Measurements from ENCODE around the gene CACNG1.
"Not testable (repeated sequence)": the region's sequence is repeated elsewhere in the genome, so short reads cannot be mapped to it uniquely, and the experiment has no call there.

Gene CACNG1

DNA sequence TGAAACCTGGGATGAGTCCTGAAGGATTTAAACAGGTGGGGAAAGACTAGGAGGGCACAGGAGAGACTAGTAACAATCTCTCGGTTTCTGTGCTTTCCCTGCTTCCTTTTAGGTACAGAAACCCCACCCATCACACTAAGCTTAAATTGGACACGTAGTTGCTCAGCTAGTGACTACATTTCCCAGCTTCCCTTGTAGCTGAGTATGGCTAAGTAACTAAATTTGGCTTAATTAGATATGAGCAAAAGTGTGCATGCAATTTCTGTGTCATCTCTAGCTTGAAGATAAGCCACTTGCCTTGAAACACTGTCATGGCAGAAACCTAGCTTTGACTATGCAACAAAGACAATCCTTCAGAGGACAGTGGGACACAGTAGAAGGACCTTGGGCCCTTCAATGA, 36.5 kb downstream of the CACNG1 start:
- DNase-seq (ENCODE audit: low read depth) = no peak

DNA sequence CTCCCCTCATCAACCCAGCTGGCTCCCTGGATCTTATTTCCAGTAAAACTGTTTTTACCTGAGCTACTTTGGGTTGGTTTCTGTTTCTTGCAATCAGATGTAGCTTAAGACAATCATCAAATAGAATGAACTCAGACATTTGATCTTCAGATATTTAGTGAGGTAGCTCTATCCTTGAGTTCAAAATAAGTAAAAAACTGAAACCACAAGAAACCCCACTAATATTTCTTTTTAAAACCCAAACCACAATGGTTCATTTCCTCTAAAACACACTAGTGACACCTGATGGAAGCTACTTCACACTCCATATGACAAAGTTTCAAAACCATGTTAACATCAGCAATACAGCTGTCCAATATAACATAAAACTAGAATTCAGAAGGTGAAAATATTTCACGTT, 37.8 kb downstream of the CACNG1 start:
- DNase-seq (ENCODE audit: low read depth) = no peak

DNA sequence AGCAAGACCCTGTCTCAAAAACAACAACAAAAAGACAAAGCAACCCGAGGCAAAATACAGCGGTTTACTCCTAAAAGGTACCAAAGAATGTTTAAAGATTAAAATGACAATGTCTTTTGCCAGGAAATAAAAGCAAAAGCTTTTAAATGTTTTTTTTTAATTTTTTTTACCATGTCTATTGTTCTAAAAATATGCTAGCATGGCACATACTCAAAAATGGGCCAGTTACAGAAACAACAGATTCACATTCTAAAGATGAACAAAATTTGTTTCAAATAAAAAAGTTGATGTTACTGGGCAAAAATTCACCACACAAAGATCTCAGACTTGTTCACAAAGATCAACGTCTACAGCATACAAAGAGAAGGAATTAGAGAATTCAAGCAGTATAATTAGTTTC, 41.1 kb downstream of the CACNG1 start:
- DNase-seq (ENCODE audit: low read depth) = no peak

DNA sequence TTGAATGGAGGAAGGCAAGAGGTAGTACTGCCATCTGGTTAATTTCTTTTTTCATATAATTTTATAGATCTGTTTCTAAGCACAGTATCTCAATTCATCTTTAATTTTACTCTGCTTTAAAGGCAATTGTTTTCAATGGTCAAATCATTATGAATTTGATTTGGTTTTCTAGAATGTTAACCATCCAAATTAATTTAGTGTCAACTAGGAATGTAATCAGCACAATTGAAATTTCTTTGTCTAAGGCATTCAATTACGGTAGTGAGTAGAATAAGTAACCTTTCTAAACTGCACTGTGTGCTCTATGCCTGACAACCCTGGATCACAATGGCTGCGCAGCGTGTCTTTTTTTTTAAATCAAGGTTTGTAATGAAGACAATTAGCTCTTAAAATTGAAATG, 44.3 kb downstream of the CACNG1 start:
- no peak for DNase-seq (ENCODE audit: low read depth)

DNA sequence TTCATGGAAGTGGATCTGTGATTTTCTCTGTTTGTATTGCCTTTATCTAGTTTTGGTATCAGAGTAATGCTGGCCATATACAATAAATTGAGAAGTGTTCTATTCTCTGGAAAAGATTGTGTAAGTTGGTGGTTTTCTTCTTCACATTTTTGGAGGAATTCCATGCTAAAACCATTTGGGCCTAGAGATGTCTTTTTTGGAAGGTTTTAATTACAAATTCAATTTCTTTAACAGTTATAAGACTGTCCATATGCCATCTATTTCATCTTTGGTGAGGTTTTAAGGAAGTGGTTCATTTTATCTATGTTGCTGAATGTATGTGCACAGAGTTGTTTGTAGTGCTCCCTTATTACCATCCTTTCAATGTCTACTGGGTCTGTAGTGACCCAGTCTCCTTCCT, 46.0 kb downstream of the CACNG1 start:
- no peak for DNase-seq (ENCODE audit: low read depth)

DNA sequence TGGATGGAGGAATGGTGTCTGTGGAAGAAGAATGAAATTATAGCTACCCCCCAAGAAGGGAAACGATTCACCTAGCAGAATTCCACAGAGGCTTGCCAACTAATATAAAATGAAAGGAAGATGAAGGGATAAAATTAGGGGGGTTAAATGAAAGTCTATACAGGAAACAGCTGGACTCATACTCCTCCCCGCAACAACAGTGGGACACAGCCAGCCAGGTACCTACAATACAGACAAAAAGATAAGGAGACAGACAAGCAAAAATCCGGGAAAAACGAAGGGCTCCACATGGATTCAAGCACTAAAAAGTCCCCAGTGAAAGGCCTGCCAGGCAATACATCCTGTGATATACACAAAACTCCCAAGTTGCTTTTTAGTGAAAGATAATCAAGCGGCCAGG, 47.9 kb downstream of the CACNG1 start:
- no peak for DNase-seq (ENCODE audit: low read depth)

DNA sequence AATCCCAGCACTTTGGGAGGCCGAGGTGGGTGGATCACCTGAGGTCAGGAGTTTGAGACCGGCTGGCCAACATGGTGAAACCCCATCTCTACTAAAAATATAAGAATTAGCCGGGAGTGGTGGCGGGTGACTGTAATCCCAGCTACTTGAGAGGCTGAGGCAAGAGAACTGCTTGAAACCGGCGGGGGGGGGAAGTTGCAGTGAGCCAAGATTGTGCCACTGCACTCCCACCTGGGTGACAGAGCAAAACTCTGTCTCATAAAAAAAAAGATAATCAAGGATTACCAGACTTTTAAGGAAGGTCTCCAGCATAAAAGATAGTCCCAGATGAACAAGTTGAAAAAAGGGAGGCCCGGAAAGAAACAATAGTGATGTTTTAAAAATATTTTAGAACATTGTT, 48.4 kb downstream of the CACNG1 start:
- not testable (repeated sequence) for DNase-seq (ENCODE audit: low read depth)

DNA sequence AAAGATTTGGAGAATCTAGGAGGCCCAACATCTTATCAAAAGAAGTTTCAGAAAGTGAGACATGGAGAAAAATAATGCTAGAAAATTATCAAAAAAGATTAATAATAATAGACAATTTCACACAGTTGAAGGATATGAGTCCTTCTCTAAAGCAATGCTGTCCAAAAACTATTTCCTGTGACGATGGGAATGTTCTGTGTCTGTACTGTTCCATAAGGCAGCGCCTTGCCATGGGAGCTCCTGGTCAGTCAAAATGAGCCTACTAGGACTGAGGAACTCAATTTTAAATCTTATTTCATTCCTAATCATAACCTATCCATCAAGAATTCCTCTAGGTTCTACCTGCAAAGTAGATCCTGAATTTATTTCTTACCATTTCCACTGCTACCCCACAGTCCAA, 49.0 kb downstream of the CACNG1 start:
- DNase-seq (ENCODE audit: low read depth) = no peak

DNA sequence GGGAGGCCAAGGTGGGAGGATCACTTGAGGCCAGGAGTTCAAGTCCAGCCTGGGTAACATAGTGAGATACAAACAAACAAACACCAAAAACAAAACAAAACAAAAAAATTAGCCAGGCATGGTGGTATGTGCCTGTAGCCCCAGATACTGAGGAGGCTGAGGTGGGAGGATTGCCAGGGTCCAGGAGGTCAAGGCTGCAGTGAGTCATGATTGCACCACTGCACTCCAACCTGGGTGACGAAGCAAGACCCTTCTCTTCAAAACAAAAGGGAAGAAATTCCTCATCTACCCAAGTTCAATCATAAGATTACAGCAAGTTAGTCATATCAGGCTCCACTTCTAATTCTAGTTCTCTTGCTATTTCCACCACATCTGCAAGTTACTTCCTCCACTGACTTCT, 50.9 kb downstream of the CACNG1 start:
- DNase-seq (ENCODE audit: low read depth) = peak; percentile 59

DNA sequence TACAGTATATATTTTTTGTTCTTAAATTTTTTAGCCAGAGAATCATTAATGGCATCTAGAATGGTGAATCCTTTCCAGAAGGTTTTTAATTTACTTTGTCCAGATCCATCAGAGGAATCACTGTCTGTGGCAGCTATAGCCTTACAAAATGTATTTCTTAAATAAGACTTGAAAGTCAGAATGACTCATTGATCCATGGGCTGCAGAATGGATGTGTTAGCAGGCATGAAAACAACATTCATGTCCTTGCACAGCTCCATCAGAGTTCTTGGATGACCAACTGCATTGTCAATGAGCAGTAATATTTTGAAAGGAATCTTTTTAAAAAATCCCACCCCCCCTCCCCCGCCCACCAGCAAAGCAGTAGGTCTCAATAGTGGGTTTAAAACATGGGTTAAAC, 51.4 kb downstream of the CACNG1 start:
- peak; percentile 38 for DNase-seq (ENCODE audit: low read depth)

DNA sequence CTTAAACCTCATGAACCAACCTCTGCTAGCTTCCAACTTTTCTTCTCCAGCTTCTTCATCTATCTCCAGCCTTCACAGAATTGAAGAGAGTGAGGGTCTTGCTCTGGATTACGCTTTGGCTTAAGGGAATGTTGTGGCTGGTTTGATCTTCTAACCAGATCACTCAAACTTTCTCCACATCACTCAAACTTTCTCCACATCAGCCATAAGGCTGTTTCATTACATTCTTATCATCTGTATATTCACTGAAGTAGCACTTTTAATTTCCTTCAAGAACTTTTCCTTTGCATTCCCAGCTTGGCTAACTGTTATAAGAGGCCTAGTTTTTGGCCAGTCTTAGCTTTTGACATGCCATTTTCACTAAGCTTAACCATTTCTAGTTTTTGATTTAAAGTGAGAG, 52.3 kb downstream of the CACNG1 start:
- no peak for DNase-seq (ENCODE audit: low read depth)

DNA sequence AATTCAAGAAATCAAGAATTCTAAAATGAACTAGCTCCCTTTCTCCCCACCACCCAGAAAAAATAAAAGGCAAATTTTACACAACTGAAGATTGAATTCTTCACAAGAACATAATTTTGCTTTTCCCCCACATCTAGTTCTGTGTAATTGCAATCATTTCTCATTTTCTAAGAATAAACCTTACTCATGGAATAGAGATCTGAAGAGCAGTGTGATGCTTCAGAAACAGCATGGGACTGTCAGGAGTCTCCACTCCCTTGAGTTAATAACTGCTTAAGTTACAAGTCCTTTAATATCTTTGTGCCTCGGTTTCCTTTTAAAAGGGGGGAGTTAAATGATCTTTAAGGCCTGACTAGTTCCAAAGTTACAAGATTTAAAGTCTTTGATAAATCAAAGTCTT, 53.7 kb downstream of the CACNG1 start:
- no peak for DNase-seq (ENCODE audit: low read depth)

DNA sequence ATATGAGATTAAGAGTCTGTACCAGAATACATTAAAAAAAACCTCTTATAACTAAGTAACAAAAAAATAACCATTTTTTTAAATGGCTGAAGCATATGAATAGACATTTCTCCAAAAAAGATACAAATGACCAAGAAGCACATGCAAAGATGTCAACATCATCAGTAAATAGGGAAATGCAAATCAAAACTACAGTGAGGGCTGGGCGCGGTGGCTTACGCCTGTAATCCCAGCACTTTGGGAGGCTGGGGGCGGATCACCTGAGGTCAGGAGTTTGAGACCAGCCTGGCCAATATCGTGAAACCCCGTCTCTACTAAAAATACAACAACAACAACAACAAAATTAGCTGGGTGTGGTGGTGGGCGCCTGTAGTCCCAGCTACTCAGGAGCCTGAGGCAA, 60.3 kb downstream of the CACNG1 start:
- not testable (repeated sequence) for DNase-seq (ENCODE audit: low read depth)

DNA sequence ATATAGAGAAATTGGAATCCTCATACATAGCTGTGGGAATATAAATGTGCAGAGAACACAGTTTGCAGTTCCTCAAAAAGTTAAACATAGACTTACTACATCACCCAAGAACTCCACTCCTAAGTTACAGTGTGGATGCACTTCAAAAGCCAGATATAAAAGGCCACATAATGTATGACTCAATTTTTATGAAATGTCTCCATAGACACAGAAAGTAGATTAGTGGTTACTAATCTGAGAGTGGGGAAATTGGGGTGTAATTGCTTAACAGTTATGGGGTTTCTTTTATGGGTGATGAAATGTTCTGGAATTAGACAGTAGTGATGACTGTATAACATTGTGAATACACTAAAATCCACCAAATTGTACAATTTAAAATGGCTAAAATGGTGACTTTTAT, 60.9 kb downstream of the CACNG1 start:
- DNase-seq (ENCODE audit: low read depth) = peak; percentile 52
